CD4-positive, alpha-beta T cell treated with Interleukin-1 beta for 1 hour (primary cell): ENCODE data around the gene PAX6.

Experiments used
- DNase-seq, 2 donors: peaks; one replicate each; pipeline ENCODE4 v3.0.0-alpha.2; 2020 to 2022

The PAX6 gene

DNA sequence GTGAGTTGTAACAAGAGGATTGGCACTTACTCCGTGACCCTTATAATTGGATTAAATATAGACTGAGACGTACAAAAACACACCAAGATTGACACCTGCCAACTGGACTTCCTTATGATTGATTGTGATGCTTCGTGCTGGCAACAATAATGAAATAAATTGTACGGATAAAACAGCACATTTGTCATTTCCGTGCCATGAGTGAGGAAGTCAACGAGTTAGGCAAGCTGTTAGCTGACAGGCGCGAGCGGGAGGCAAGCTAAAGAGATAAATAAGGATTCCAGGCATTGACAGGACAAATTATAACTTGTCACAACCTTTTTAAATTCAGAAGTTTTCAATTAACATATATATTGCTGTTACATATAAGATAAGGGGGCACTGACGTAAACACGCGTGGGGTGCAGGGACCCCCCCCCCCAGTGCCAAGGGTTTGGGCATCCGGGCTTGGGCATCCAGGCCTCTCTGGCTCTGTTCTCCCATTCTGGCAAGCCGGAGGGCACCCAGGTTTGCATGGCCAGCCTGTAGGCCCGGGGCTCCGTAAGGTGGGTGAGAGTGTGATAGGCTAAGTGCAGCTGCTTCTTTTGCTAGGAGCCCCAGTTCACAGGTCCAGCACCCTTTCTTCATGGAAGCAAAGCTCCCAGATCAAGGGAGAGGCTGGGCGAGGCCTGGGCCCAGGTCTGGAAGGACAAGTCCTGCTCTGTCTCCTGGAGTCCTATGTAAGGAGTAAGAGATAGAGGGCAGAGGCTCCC lies 11.2 kb upstream of the PAX6 start:
- no peak for DNase-seq

DNA sequence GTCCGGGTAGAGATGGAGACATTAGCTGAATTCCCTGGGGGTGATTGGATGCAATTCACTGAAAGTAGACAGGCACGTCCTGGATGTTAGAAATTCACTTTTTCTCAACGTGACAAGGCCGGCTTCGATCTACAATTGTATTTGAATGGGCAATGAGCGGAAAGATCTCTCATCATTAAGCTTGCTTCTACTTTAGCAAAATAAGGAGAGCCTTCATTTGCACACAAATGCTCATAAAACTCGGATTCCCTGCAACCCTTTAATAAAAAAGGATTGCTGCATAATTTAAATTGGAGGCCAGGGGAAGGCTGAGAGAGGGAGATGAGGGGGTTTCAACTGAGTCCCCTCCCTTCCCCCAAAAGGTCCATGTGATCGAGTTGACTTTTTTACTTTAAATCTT lies 10.6 kb upstream of the PAX6 start:
- DNase-seq: no peak

DNA sequence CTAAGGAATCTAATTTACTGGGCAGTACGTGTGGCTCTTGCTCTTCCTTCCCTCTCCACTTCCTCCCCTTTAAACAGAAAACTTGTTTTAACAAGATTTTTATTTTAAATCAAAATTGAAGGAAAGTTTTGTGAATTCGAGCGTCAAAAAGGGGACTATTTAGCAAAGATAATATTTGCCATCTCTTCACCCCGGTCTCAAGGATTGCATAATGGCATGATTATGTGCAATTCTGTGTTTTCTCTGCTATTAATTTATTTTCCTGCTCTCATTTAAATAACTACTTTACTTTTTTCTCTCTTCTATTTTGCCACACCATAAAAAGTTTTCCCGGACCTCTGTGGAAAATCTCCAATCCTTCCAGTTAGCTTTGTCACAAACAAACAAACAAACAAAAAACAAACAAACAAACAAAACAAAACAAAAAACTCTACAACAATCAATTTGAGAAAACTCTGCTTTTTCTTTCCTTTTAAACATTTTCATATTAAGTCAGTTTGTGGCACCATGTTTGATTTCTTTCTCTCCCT lies 10.2 kb upstream of the PAX6 start:
- no peak for DNase-seq

DNA sequence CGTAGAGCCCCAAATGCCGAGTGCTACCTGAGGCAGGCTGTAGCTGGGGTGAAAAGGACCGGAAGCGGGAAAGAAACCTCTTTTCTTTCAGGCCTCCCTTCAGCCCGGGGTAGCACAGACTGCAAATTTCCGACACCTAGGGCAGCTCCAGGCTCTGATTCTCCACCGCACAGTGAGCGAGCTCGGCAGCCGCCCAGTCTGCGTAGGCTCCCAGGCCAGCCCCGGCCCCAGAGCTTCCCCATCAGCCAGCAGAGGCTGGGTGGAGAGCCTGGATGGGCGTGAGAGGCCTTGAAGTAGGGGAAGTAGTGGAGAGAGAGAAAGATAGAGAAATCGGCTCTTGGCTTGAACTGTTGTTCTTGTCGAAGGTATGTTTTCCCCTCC lies 9.3 kb upstream of the PAX6 start:
- DNase-seq: no peak

DNA sequence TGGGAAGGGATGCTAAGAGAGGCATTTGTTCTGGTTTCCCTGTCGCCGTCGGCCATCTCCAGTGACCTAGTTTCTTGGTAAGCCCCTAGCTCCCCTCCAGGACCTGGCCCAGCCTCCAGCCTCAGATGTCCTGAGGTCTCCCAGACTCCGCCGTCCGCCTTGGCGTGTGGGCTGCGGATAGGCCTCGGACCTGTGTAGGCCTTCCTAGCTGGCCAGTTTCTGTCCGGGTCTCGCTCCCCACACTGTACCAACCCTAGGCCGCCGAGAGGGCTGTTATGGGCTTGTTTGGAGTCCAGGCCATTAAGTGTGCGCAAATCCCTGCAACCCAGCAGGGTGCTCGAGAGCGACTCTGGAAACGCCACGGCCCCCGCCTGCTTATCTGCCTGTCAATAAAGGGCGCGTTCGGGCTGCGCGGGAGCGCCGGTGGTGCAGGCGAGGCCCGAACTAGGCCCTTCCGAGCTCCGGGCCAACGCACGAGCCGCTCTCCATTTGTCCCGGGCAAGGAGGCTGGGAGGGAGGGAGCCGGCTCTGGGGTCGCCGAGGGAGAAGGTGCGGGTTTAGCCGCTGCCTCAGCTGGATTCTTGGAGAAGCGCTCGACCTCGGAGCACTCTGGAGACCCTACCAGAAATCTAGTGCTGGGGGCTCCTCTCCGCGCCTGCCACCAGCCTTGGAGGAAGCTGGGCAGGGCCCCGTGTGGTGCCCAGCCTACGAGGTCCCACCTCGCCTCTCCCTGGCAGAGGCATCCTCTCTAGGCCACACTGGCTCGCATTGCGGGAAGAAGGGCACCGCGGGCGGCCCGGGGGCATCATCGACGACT lies 8.7 kb upstream of the PAX6 start:
- DNase-seq: no peak

DNA sequence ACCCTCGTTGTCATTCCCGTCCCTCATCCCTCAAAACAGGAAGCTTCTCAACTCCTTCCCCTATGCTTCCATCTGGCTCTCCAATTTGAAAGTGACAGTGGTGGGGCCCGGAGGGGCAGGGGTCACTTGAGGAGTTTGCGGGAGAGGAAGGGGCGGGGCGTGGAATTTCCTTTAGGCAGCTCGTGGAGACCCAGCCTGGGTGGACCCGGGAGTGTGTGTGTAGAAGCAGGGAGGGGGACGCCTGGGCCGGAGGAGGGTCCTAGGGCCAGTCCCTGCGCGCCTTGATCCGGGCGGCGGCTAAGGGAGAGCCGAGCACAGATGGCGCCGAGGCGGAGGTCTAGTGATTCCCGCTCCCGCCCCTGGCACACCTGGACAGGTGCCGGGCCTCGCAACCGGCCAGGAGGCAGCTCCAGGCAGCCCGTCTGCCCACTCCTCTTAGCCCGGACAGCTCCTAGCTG lies 7.8 kb upstream of the PAX6 start:
- DNase-seq: no peak

DNA sequence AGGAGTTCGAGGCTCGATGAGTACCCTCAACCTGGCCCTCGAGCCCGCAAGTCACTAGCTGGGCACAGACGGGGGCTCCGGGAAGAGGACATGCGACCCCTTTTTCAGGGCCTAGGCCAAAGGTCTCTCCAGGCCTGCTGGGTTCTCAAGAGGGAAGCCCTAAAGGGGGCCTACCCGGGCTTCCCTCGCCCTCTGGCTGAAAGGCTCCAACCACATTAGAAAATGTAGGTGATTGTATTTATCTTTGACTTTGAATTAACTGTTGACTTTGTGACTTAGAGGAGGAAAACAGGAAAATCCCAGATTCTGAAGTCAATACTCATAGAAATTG lies 7.3 kb upstream of the PAX6 start:
- DNase-seq: no peak

DNA sequence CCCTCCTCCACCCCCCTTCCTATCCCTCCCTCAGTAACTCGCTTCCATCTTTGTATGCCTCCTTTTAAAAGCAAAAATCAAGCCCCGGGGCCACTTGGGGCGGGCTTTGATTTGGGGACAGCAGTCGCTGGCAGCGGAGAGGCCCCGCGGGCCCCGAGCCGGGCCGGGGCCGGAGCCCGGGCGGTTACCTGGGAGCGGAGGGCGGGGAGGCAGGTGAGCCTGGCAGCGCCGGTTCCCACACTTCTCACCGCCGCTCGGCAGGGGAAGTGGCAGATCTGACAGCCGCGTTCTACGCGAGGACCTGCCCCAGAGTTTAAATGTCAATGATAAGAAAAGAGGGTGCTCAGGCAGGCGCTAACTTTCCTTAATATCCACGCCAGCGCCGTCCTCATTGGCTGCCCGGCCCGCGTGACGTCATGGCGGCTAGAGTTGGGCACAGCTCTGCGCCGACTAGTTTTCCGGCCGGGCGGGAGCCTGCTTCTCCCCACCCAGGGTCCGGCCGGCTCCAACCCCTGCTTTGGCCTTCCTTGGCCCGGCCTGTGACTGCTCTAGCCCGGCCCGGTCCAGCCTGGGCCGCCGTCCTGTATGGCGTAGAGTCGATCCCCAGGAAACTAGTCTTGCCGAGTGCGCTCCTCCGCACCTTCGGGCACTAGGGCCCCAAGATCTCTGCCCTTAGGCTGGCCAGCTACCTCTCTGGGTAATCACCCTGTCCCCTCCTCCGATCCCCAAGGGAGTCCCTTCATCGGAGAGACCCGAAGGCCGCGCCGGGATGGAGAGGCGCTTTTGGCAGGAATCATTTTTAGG lies 6.7 kb upstream of the PAX6 start:
- no peak for DNase-seq

DNA sequence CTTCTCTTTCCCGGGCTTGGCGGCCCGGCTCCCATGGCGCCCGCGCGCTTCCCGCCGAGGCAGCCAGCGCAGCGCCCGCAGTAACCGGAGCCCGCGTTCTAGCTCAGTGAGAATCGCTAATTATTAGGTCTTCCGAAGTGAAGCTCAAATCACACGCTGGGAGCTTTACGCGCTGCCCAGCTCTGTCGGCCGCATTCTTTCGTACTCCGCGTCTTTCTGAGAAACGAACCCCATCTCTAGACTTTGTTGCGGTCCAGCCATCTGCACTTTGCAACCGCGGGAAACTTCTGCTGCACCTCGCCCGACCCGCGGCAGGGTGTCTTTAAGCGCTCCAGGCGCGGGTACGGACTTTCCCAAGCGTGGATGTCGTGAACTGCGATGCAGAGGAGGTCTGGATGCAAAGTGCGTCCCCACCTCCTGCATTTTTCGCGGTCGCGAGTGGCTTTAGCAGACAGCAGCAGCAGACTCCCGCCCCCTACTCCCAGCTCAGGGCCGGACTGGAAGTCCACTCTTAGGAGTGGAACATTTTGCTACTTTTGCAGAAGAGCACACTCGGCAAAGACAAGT lies 6.0 kb upstream of the PAX6 start:
- no peak for DNase-seq

DNA sequence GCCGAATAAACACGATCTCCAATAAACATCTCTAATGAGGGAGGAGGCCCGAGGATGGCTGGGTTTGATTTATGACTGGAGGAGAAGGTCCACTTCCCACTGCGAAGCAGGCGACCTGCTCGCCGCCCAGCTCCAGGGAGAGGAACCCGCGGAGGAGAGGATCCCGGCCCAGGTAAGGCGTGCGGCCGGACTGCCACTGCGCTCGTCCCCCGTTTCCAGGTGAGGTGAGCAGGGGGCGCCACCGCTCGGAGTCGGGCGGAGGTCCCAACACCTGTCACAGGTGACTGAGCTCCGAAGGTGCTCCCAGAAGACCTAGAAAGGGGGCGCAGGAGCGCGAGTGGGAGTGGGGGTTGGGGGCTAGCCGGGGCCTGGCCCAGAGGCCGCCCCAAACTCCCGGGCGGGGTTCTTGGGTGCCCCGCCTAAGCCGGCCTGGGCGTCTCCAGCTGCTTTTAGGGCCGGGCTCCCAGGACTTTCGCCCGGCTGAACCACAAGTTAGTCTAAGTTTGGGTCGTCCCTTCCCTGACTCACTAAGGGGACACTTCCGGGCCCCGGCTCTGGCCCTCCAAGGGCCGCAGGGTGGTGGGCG lies 5.4 kb upstream of the PAX6 start:
- no peak for DNase-seq

DNA sequence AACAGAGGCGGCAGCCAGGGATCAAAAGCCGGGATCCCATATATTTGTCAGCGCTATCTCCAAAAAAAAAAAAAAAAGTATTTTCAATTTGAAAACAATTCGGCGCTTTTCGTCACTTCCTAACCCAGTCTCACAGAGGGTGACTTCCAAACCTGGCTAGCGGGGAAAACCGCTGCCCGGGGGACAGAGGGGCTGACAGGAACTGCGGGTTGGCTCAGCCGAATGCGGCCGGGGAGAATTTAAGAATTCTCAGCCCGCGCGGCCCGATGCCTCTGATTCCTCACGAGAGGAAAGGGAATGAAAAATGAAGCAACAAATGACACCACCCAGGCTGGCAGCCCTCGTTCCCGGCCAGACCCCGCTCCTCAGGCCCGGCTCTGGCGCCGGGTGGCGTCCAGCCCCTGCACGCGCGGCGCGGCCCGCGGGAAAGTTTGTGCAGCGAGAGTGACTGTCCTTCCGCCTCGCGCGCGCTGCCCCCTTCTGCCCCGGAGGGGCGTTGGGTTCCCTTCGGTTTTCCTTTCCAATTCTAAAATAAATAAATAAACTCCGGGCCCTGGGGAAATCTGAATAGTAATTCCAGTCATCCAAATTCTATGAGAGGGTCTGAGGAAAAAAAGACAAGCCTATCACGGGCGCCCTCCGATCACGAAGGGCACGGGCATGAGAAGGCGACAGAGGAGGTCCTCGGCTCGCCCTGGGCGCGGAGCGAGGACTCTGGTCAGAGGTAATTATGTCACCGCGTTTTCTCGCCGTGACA lies 4.8 kb upstream of the PAX6 start:
- no peak for DNase-seq

DNA sequence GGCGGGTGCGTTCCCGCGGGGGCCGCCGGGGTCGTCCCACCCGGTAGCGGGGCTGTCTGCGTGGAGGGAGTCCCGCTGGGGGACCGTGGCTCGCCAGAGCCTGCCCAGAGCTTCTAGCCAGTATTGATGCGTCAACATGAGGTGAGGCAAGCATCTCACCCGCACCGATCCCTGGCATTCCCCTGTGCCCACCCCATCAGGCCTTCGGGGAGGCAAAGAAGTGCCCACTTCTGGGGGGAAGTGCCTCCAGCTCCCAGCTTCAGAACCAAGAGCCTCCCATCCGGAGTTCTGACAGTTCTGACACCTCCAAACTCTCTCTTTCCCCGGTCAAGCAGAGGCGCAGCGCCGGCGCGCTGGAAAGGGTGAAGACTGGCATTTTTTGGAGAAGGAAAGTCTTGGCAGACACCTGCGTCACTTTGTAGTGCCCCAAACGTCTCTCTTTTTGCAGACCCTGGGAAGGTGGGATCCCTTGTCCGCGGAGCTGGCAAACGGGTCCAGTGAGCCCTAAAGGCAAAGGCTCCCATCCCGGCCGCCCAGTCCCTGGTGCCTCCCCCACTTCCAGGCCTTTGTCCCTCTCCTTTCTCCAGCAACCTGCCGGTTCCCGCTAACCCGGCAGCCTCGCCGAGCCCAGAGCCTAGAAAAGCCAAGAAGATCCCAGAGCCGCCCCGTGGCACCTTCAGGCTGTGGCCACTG lies 3.2 kb upstream of the PAX6 start:
- DNase-seq: no peak

DNA sequence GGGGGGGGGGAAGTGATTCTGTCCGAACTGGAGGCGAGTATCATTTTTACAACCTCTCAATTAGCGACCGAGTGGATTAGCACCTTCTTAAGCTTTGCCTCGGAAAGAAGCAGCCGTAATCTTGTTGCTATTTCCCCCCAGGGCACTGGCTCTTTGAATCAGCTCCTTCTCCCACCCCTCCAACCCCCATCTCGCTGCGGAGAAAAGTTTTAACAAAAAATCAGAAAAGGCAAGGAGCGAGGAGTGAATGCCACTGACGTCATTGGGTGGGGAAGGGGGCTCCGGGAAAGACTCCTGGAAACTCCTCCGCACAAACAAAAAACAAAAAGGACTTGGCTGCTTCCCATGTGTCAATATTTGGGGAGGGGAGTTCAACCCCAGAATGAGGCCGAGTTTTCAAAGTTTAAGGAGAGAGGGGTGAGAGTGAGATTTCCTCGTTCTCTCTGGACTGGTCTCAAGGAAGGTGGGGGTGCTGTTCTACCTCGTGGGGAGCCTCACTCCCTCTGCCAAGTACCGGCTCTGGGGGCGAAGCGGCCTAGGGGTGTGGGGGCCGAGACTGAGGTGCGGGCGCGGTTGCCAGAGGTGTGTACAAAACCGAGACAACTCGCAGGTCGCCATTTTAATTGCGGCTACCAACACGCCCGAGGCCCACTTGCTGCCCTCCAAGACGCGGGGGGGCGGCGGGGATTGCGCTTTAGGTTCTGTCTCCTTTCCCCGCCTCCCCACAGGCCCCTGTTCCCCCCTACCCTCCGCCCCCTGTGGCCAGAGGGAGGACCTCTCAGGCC lies 2.5 kb upstream of the PAX6 start:
- no peak for DNase-seq

DNA sequence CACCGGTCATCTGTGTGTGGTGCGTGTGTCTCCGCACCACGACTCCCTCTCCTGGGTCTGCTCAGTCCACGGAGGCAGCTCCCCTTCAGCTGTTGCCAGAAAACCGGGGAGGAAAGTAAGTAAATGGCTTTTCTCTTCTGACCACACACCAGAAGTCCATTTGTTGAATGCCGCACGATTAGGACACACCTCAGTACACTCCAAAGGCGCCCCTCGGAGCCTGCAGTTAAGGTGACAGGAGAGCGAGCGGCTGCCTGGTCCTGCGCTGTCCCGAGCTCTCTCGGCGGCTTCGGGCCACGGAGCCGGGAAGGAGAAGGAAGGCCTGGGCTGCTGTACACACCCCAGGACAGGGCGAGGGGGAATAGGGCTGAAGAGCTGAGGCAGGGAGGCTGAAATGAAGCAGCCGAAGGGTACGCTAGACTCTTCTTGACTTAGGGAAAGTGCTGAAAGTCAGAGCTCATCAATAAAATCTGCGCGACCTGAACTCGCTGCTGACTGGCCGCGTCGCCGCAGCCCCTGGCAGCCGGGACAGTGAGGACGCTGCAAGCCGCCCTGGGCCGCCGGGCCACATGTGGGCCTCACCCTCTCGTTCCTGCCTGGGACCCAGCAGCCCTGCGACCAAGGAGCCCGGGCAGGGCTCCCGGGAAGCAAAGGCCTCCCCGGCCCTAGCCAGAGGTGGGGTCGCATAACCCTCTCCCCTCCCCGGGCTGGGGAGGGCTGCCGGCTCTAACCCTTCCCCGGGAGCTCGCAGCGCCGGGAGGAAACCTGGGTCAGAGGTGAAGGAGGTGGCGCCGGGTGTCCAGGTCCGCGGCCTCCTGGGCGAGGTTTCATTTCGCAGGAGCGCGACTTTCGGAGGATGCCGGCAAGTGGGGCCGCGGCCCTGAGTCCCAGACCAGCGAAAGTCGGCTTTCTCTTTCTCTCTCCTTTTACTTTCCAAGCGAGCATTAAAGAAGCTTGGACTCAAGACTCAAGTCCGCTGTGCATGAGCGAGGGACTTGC lies 1.6 kb upstream of the PAX6 start:
- no peak for DNase-seq

DNA sequence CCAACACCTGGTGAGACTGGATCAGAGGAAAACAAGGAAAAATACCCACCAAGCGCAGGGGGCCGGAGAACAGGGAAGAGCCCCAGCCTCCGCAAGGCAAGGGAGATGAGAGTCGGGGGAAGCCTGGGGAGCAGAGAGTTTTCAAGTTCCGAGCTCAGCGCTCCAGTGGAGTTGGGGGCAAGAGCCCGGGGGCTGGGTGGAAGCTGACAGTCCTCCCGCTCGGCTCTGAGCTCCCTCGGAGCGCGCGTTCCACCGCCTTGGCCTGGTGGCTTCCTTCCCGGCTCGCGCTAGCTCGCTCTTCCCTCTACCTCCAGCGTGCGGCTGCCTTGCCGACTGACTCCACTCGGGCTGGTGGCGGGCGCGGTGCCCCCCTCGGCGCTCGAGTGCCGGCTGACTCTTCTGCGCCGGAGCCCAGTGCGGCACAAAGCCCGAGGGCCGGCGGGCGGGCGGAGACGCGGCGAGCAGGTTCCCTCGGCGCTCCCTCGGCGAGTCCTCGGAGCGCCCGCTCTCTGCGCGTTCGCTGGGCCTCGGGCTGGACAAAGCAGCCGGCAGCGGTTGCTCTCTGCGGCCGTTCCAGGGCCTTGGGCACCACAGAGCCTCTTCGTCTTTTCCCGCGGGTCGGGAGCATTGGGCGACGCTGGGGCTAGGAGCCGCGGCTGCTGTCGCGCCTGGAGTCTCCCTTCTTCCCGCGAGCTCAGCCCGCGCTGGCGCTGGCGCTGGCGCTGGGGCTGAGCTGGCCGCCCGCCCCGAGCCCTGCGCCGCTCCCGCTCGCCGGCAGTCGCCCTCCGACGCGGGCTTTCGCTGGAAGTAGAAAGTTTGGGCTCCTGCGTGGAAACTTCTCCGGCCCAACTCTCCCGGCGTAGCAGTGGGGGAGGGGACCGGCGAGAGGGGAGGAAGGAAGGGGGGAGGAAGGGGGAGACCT lies 1.0 kb downstream of the PAX6 start:
- DNase-seq: no peak

DNA sequence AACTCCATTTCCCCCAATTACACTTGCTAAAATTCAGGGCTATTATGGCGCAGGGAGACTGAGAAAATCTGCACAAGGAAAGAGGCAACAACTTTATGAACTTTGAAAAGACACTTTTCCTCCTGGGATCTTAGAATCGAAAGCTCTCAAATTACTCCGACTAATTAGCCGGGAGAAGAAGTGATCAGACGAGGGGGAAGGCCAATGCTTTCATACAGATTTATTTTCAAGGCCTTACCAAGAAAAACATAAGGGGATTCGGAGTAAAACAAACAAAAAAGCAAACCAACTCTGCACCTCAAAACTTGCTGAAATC lies 1.6 kb downstream of the PAX6 start:
- DNase-seq: no peak

DNA sequence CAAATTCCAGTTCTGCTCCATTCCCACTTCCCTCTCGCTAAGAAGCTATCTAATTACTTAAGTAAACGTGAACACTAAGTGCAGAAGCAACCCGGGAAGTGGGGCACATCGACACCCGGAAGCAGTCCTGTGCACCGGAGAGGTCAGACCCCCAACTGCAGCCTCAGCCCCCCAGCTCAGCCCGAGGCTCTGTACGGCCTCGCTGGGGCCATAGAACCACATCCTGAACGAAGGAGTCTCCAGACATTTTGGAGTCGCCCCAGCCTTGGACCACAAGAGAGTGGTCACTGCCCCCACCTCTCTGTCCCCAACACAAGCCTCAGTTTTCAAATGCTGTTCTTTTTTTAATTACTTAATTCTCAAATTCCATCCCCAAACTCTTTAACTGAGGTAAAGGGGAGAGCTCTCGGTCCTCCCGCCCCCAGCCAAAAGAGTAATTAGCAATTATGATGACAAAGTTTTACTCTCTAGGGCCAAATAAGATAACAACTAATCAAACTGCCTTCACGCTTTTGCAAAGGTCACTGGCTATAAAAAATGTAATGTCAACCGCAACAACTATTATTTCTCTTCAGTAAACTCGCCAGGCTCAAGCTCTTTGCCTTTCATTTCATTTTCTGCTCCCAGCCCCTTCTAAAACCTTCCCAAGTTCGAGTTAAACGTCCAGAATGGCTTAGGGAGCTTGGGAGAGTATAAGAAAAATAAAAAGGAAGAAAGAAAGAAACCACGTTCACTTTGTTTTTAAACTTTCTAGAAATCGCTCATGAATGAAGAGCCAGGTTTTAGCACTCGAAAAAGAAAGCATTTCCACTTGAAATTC lies 2.2 kb downstream of the PAX6 start:
- no peak for DNase-seq
